Panc1 (cell line): Measurements from ENCODE around the gene ABHD2. TPM values are rescaled to one million over a fixed set of nuclear protein-coding genes. Genes with fewer than 3 reads are reported as not detected.

ENCODE experiments used
- ATAC-seq: fragments of 200-7000 bp; cut with Tn5 transposase; 2 replicates; pipeline ENCODE4 v1.9.1; 2020; ENCODE audit warnings: mild to moderate bottlenecking, moderate library complexity
- BruUV-seq: library from RNA; stranded (reverse); fragments of 400-500 nt; replicated peaks from 2 replicates; lab custom pipeline; 2021; lab: Mats Ljungman, UMichigan
- CTCF ChIA-PET: fragments of 300-600 bp; sonication (Branson Sonifier 250); formaldehyde crosslinking; loops from one replicate; lab custom pipeline; 2022; ENCODE audit warnings: antibody characterized with exemption; lab: Charles Lee
- POLR2A ChIA-PET: fragments of 300-600 bp; sonication (Branson Sonifier 250); formaldehyde crosslinking; loops from one replicate; lab custom pipeline; 2022; ENCODE audit warnings: antibody characterized with exemption; lab: Charles Lee
- DNase-seq: peaks from one replicate; pipeline ENCODE4 v3.0.0-alpha.2; 2010; ENCODE audit warnings: low read depth, low spot score
- H3K27ac ChIP-seq: 2 replicates; pipeline ENCODE4 v1.5.1; 2011; ENCODE audit warnings: mild to moderate bottlenecking, low read length, inconsistent platforms
- H3K27me3 ChIP-seq: fragments of 200-500 bp; sonication (Bioruptor generic); 2 replicates; pipeline ENCODE4 v1.6.0; 2014; ENCODE audit warnings: low read length, inconsistent platforms; ENCODE audit not compliant: control insufficient read depth, insufficient read depth
- H3K36me3 ChIP-seq: fragments of 200-500 bp; sonication (Bioruptor generic); 2 replicates; pipeline ENCODE4 v1.5.1; 2014; ENCODE audit warnings: inconsistent platforms, mild to moderate bottlenecking, low read length, moderate library complexity; ENCODE audit not compliant: control insufficient read depth, insufficient read depth
- H3K4me1 ChIP-seq: 2 replicates; pipeline ENCODE4 v1.5.1; 2011; ENCODE audit warnings: inconsistent platforms, mild to moderate bottlenecking, low read length, moderate library complexity; ENCODE audit not compliant: control insufficient read depth, insufficient read depth
- H3K4me3 ChIP-seq, 2 experiments: 2 replicates each; pipeline ENCODE4 v1.5.1; 2011 to 2012; ENCODE audit warnings: low read depth in 2 of 2, low read length in 2 of 2, mild to moderate bottlenecking in 2 of 2, inconsistent platforms in 1 of 2, moderate library complexity in 1 of 2
- H3K9me3 ChIP-seq: fragments of 200-500 bp; sonication (Bioruptor generic); 2 replicates; pipeline ENCODE4 v1.5.1; 2014; ENCODE audit warnings: low read depth, mild to moderate bottlenecking, inconsistent platforms, low read length, moderate library complexity; ENCODE audit not compliant: control insufficient read depth, insufficient read depth
- CTCF ChIP-seq: fragments of 450-650 bp; IDR thresholded peaks from 2 replicates; pipeline ENCODE4 v1.5.1; 2017; ENCODE audit warnings: mild to moderate bottlenecking
- POLR2AphosphoS5 ChIP-seq: IDR thresholded peaks from 2 replicates; pipeline ENCODE4 v1.6.1; 2012; ENCODE audit warnings: mild to moderate bottlenecking, low read depth, low read length, moderate library complexity
- REST ChIP-seq, 2 experiments: IDR thresholded peaks; 2 replicates each; pipeline ENCODE4 v1.6.1; 2011 to 2012; ENCODE audit warnings: low read depth in 2 of 2, control low read depth in 1 of 2, low read length in 1 of 2, mild to moderate bottlenecking in 1 of 2, moderate library complexity in 1 of 2; ENCODE audit not compliant: insufficient read depth in 1 of 2
- SIN3A ChIP-seq: IDR thresholded peaks from 2 replicates; pipeline ENCODE4 v1.6.1; 2012; ENCODE audit warnings: low read depth, mild to moderate bottlenecking, low read length, moderate library complexity, borderline replicate concordance; ENCODE audit not compliant: insufficient read depth
- TCF7L2 ChIP-seq: IDR thresholded peaks from 2 replicates; pipeline ENCODE4 v1.6.1; 2011; ENCODE audit warnings: mild to moderate bottlenecking, low read depth, low read length, inconsistent platforms
- in situ Hi-C: cut with HindIII; loops from 2 replicates; pipeline ENCODE4 v1.10.0; 2016; ENCODE audit warnings: low sequenced_read_pairs, low pct_unique_long_range_greater_than_20kb
- intact Hi-C: fragments of 100-400 bp; cut with micrococcal nuclease; formaldehyde crosslinking; loops from one replicate; pipeline ENCODE4 v1.10.0; 2022; ENCODE audit not compliant: unreplicated experiment
- total RNA-seq: library from RNA; stranded (reverse); gene quantifications from one replicate; pipeline ENCODE4 v1.2.1, GENCODE V29; 2021; ENCODE audit not compliant: unreplicated experiment

Gene ABHD2
- total RNA-seq, 1 experiment from 2014 or later = 95.0 TPM

GRCh38 chr15:89117790-89118189 lies 29.5 kb downstream of the ABHD2 start:
- Histone ChIP-seq H3K4me3 (no peak overlapping the region), H3K9me3 (no peaks in the 10 kb centered on the region), H3K27me3 (no peaks in the 10 kb centered on the region), H3K36me3 (0 out of 2 replicates have a peak, but pooled peaks cover 2% of the 10 kb centered on the region), H3K4me1 (peaks cover 8% of the 10 kb centered on the region), H3K27ac (no peak overlapping the region)
- in situ Hi-C loops (no loop called here), intact Hi-C loops (no loop called here)
- no TSS peak for BruUV-seq
- ChIA-PET CTCF (interaction anchor here (0.6 kb wide), 1 partner anchor 56 kb away, joined by 3 read pairs; no protein-coding TSS in a partner anchor), POLR2A (no interaction called here)
- no peak for ATAC-seq
- TF ChIP-seq REST (IDR thresholded peaks at IDR 0.05; ENCODE audit: insufficient read depth in 1 of 2, low read depth in 2 of 2, low read length in 1 of 2) (no peak), SIN3A (no peak), TCF7L2 (no peak), POLR2AphosphoS5 (no peak), CTCF (no peak)
- DNase-seq = no peak

GRCh38 chr15:89118481-89118989 lies 30.3 kb downstream of the ABHD2 start:
- H3K4me3 ChIP-seq = no peak overlapping the region
- no peaks in the 10 kb centered on the region for H3K27me3 ChIP-seq
- intact Hi-C loops = no loop called here
- no peak overlapping the region for H3K27ac ChIP-seq
- DNase-seq = no peak
- ChIA-PET CTCF (no interaction called here), POLR2A (interaction anchor here (0.7 kb wide), 1 partner anchor 48 kb away, joined by 3 read pairs; no protein-coding TSS in a partner anchor)
- ATAC-seq = no peak
- BruUV-seq = no TSS peak
- in situ Hi-C loops = no loop called here
- peaks cover 8% of the 10 kb centered on the region for H3K4me1 ChIP-seq
- 0 out of 2 replicates have a peak, but pooled peaks cover 2% of the 10 kb centered on the region for H3K36me3 ChIP-seq
- no peaks in the 10 kb centered on the region for H3K9me3 ChIP-seq
- no peak for TF ChIP-seq TCF7L2
- no peak for TF ChIP-seq SIN3A
- TF ChIP-seq REST (IDR thresholded peaks at IDR 0.05; ENCODE audit: insufficient read depth in 1 of 2, low read depth in 2 of 2, low read length in 1 of 2) = no peak
- TF ChIP-seq POLR2AphosphoS5 = no peak
- no peak for TF ChIP-seq CTCF
